ENCODE data around the gene CLDN6.

GRCh38 chr16:3038896-3039295, 20.9 kb upstream of the CLDN6 start:
- no peak for TF ChIP-seq ZFP30 (CRISPR knock-in tag; IDR thresholded peaks at IDR 0.05)
- TF ChIP-seq RARB (CRISPR knock-in tag; IDR thresholded peaks at IDR 0.05), result no peak
- TF ChIP-seq ARNTL (CRISPR knock-in tag; IDR thresholded peaks at IDR 0.05; ENCODE audit: borderline replicate concordance, low read depth), result no peak
